Muscle layer of colon (tissue), 2 donors: ENCODE data around the gene NCKAP5.
A peak's percentile ranks its signal among the peaks of the same experiment; 100 is the strongest.
"Not testable (repeated sequence)": the region's sequence is repeated elsewhere in the genome, so short reads cannot be mapped to it uniquely, and the experiment has no call there.

ENCODE experiments used
- H3K27ac ChIP-seq: one replicate; pipeline ENCODE4 v1.7.0; 2013; ENCODE audit warnings: low read depth, mild to moderate bottlenecking, low read length, moderate library complexity
- H3K27me3 ChIP-seq, 2 donors: one replicate each; pipeline ENCODE4 v1.7.0; 2013; ENCODE audit warnings: low read length in 2 of 2, mild to moderate bottlenecking in 2 of 2; ENCODE audit not compliant: insufficient read depth in 2 of 2, control insufficient read depth in 1 of 2
- H3K36me3 ChIP-seq: one replicate; pipeline ENCODE4 v1.7.0; 2013; ENCODE audit warnings: mild to moderate bottlenecking, low read length; ENCODE audit not compliant: insufficient read depth
- H3K4me1 ChIP-seq: one replicate; pipeline ENCODE4 v1.7.0; 2013; ENCODE audit warnings: mild to moderate bottlenecking, low read length; ENCODE audit not compliant: insufficient read depth
- H3K4me3 ChIP-seq, 2 donors: one replicate each; pipeline ENCODE4 v1.7.0; 2013; ENCODE audit warnings: low read length in 2 of 2, low read depth in 1 of 2, mild to moderate bottlenecking in 1 of 2, moderate library complexity in 1 of 2
- H3K9ac ChIP-seq: one replicate; pipeline ENCODE4 v1.7.0; 2013; ENCODE audit warnings: low read length
- H3K9me3 ChIP-seq: one replicate; pipeline ENCODE4 v1.7.0; 2013; ENCODE audit warnings: mild to moderate bottlenecking, low read length
- donor health status: abdominal sarcoma.
- donor health status: Adenocarcinoma of cecum.

The NCKAP5 gene

DNA sequence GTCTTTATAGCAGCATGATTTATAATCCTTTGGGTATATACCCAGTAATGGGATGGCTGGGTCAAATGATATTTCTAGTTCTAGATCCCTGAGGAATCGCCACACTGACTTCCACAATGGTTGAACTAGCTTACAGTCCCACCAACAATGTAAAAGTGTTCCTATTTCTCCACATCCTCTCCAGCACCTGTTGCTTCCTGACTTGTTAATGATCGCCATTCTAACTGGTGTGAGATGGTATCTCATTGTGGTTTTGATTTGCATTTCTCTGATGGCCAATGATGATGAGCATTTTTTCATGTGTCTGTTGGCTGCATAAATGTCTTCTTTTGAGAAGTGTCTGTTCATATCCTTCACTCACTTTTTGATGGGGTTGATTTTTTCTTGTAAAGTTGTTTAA is 868.5 kb downstream of the NCKAP5 start:
- not testable (repeated sequence) for H3K9ac ChIP-seq, H3K27ac ChIP-seq, H3K4me1 ChIP-seq, H3K27me3 ChIP-seq, H3K4me3 ChIP-seq, H3K9me3 ChIP-seq, H3K36me3 ChIP-seq

DNA sequence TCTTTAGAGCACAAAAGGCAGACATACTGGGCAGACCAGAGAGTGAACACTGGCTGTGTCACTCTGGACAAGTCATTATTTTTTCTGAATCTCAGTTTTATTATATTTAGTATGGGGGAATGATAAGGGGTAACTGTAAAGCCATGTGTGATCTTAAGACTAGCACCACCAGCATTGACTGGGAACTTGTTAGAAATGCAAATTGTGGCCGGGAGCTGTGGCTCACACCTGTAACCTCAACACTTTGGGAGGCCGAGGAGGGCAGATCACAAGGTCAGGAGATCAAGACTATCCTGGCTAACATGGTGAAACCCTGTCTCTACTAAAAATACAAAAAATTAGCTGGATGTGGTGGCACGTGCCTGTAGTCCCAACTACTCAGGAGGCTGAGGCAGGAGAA is 869.9 kb downstream of the NCKAP5 start:
- H3K4me3 ChIP-seq, H3K27me3 ChIP-seq, H3K9me3 ChIP-seq, H3K9ac ChIP-seq, H3K36me3 ChIP-seq, H3K27ac ChIP-seq, H3K4me1 ChIP-seq: not testable (repeated sequence)

DNA sequence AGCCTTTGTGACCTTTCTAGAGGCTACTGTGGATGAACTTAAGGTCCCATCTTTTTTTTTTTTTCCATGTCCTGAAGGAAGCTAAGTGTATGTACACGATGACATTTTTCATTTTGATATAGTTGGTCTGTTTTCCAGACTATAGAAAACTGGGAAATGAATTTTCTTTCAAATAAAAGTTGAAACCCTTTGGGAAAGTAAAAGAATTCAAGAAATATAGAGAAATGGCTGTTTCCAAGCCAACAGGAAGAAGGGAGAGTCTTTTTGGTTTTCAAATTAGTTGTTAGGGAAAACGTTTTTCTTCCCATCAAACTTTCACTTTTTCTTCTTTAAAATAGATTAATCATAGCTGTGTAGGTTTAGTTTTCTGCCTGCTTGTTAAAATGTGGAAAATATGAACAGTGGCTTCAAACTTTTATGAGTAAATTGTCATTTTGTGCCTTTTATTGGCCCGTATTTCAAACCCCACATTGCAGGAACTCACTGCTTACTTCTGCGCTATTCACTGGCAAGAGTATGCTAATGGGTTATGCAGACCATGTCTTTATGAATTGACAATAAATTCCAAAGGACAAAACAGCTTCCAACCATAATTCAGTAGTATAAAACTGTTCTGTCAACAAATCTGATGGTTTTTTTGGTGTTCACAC is 870.6 kb downstream of the NCKAP5 start:
- Histone ChIP-seq H3K27ac (no peak overlapping the region), H3K9ac (no peak overlapping the region), H3K9me3 (no peaks in the 10 kb centered on the region), H3K4me1 (no peaks in the 10 kb centered on the region), H3K4me3 (no peak overlapping the region), H3K36me3 (no peaks in the 10 kb centered on the region), H3K27me3 (no peaks in the 10 kb centered on the region)

DNA sequence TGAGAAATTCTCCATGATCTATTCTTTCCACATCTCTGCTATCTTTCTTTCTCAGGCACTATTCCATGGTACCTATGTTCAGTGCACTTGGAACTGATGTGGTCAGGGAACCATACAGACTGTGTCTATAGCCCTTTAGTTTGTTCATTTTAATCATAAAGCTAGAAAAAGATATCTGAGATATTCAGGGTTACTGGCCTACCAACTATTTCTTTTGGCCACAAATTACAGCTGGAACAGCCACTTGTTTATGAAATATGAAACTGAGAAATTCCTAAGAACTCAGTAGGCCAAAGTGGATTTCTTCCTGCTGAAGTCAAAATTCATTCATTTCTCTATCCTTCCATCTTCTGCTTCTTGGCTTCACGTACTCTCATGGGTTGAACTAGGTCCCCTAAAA is 875.4 kb downstream of the NCKAP5 start:
- Histone ChIP-seq H3K27ac (no peak overlapping the region), H3K9me3 (no peaks in the 10 kb centered on the region), H3K27me3 (no peaks in the 10 kb centered on the region)

DNA sequence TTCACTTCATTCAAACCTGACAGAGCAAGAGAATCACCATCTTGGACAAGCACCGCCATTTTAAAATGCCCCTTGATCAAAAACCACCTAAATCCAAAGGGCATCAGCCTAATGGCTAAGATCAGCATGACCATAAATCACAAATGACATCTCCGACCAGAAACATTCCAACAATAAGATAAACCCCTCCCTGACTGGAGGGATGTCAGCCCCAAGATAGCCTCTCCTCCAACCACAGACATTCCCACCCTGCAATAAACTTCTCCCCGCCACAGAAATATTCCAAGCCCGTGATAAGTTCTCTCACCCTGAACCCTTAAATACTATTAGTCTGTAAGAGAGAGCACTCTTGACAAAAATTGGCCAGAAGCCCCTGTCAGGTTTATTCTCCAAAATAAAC is 876.7 kb downstream of the NCKAP5 start:
- Histone ChIP-seq H3K4me3 (no peak overlapping the region), H3K27me3 (no peaks in the 10 kb centered on the region), H3K27ac (no peak overlapping the region), H3K9me3 (no peaks in the 10 kb centered on the region), H3K4me1 (no peaks in the 10 kb centered on the region), H3K9ac (no peak overlapping the region), H3K36me3 (no peaks in the 10 kb centered on the region)

More for the DNA sequence above, 875.4 kb downstream of the NCKAP5 start:
- H3K4me1 ChIP-seq: no peaks in the 10 kb centered on the region
- no peak overlapping the region for H3K4me3 ChIP-seq
- H3K9ac ChIP-seq: no peak overlapping the region
- no peaks in the 10 kb centered on the region for H3K36me3 ChIP-seq

DNA sequence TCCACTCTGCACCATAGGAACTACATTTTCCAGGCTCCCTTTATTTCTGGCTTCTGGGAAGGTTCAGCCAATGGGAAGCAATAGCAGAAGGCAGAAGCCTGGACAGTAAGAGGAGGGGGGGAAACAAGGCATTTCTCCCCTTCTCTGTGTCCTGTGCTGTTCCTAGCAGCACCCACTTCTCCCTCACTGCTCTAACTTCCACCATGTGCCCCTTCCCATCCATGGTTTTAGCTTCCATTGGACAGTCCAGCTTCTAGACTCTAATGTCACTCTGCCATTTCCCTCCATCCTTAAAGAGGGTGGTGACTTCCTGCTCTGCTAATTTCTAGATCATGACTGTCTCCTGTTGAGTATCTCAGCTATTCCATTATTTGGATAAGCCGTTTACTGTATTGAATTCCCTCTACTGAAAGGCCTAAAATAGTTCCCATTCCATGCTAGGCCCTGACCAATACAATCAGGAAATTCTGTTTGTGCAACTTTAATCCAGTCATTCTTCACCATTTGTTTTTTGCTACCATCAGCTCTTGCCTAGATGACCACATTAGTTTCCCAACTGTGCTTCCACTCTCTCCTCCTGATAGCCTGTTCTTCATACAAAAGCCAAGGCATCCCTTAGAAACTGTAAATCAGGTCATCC is 877.5 kb downstream of the NCKAP5 start:
- Histone ChIP-seq H3K4me3 (no peak overlapping the region), H3K27ac (no peak overlapping the region), H3K9me3 (no peaks in the 10 kb centered on the region), H3K4me1 (no peaks in the 10 kb centered on the region), H3K27me3 (no peaks in the 10 kb centered on the region), H3K9ac (no peak overlapping the region), H3K36me3 (no peaks in the 10 kb centered on the region)

DNA sequence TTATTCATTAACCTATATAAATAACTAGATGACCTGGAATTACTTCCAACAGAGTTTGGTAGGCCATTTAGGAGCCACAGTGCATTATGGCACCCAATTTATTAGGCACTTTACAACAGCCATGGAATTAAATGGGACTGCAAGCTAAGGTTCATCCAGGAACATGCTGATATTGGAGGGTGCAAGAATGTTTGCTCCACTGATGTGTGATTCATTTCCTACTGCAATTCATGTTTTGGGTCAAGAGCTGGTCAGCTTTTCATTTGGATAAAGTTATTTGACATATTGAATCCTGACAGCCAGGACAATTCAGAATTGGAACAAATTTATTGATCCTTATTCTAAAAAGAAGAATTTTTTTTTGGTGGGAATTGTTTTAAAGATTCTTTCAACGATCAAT is 886.5 kb downstream of the NCKAP5 start:
- no peak overlapping the region for H3K27ac ChIP-seq
- H3K9me3 ChIP-seq: no peaks in the 10 kb centered on the region
- H3K9ac ChIP-seq: no peak overlapping the region
- no peak overlapping the region for H3K4me3 ChIP-seq
- H3K4me1 ChIP-seq: no peaks in the 10 kb centered on the region
- H3K36me3 ChIP-seq: no peaks in the 10 kb centered on the region
- no peaks in the 10 kb centered on the region for H3K27me3 ChIP-seq

DNA sequence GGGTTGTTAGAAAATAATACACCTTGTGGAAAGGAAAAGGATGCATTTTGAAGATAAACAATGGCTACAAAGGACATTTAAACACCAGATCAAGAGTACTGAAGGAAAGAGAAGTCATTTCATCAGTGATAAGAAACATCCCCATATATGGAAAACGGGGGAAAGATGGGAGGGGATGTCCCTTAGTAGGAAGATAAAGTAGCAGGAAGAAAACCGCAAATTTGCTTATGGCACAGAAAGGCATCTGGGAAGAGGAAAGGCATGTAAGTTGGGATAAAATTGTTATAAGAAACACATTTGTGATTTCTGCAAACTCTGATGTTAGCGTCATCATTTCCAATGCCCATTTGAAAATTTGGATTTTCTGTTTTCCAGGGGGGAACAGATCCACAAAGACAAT is 887.7 kb downstream of the NCKAP5 start:
- Histone ChIP-seq H3K36me3 (no peaks in the 10 kb centered on the region), H3K9ac (no peak overlapping the region), H3K9me3 (no peaks in the 10 kb centered on the region), H3K4me1 (no peaks in the 10 kb centered on the region), H3K27me3 (no peaks in the 10 kb centered on the region), H3K4me3 (no peak overlapping the region), H3K27ac (no peak overlapping the region)

DNA sequence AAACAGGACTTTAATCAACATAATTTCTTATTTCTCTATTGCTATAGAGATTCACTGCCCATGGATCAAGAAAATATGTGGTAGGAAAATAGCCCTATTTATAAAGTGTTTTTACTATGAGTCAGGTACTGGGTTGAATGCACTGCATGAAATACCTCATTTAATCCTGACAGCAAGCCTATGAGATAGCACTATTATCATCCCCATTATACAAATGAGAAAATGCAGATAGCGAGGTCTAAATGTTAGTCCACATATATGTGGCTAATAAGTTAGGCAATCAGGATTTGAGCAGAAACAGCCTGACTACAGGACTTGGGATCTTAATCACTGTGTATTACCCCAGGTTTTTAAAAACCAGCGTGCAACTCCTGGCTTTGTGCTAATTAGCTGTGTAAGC is 889.8 kb downstream of the NCKAP5 start:
- no peak overlapping the region for H3K4me3 ChIP-seq
- no peaks in the 10 kb centered on the region for H3K36me3 ChIP-seq
- H3K9ac ChIP-seq: no peak overlapping the region
- no peaks in the 10 kb centered on the region for H3K9me3 ChIP-seq
- no peaks in the 10 kb centered on the region for H3K27me3 ChIP-seq
- no peaks in the 10 kb centered on the region for H3K4me1 ChIP-seq
- H3K27ac ChIP-seq: no peak overlapping the region

DNA sequence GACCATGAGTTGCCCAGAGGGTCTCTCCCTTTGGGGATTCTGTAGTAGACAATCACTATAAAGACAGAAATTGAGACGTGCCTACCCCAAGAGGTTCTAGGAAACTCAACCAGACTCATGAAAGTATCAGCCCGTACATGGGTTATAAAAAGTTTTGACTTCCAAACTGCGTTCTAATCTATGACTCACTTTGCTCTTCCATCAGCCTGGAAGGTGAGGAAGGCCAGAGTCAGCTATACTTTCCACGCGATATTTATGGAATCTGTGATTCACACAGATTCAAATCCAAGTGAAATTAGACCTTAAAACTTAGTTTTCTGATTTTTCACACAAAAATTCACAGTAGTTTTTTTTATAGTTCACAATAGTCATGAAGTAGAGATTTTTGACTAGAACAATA is 890.6 kb downstream of the NCKAP5 start:
- Histone ChIP-seq H3K4me1 (no peaks in the 10 kb centered on the region), H3K9ac (no peak overlapping the region), H3K27ac (no peak overlapping the region), H3K9me3 (no peaks in the 10 kb centered on the region), H3K27me3 (no peaks in the 10 kb centered on the region), H3K36me3 (no peaks in the 10 kb centered on the region), H3K4me3 (no peak overlapping the region)

DNA sequence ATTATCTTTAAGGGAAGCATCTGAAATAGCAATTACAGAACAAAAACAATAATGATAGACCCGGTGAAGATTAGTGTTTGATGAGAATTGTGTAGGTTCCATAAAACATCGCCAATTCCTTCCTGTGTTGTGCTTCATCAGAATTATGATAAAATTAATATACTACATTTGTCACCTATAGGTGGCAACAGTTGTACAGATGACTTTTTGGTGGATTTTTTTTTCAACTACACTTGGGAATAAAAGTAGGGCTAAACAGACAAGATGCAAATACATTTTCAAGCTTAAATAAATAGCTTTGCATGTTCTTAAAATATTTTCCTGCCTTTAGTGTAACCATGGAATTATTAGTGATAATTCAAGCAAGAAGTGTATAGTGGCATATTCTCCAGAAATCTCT is 891.3 kb downstream of the NCKAP5 start:
- Histone ChIP-seq H3K9me3 (no peaks in the 10 kb centered on the region), H3K27me3 (no peaks in the 10 kb centered on the region)

DNA sequence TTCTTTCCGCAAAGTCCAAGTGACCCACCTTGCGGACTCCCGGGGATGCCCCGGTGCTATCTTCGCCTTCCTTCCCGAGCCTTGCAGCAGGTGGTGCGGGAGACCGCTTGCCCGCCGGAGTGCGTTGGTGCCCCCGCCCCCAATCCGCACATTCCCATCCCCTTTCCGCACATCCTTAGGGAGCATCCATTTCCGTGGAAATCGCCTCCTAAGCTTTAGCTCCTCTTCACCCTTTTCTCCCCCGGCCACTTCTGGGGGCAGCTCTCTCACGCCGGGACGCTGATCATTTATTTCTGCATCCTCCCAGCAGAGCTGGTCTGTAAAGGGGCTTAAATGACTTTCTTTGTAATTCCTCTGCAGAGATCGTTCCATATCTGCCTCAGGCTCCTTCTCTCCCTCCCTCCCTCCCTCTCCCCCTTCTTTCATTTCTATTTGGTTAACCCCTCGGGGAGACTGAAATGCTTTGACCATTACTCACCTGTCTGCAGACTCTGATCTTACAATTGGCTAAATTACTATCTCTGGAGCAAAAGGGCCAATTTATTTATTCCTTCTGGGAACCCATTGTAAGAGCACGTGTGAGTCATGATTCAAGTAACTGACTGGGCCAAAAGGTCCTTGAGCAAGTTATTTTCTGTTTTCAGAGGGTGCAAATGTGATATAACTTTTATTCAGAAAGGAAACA is 897.0 kb downstream of the NCKAP5 start:
- H3K4me1 ChIP-seq: peaks cover 8% of the 10 kb centered on the region
- peaks cover 9 to 32% of the 10 kb centered on the region in 2 donors for H3K27me3 ChIP-seq
- no peak overlapping the region for H3K9ac ChIP-seq
- no peaks in the 10 kb centered on the region for H3K36me3 ChIP-seq
- H3K9me3 ChIP-seq: no peaks in the 10 kb centered on the region
- peak overlapping the region in 1 of 2 donors; percentile 51 for H3K4me3 ChIP-seq
- no peak overlapping the region for H3K27ac ChIP-seq

More for the DNA sequence above, 891.3 kb downstream of the NCKAP5 start:
- Histone ChIP-seq H3K27ac (no peak overlapping the region), H3K36me3 (no peaks in the 10 kb centered on the region), H3K9ac (no peak overlapping the region), H3K4me1 (no peaks in the 10 kb centered on the region), H3K4me3 (no peak overlapping the region)
